Keratinocyte (primary cell): Measurements from ENCODE around the gene AKR1A1. TPM values are rescaled to one million over a fixed set of nuclear protein-coding genes. Genes with fewer than 3 reads are reported as not detected.
A peak's percentile ranks its signal among the peaks of the same experiment; 100 is the strongest.

Source experiments
- DNase-seq: peaks from one replicate; pipeline ENCODE4 v3.0.0-alpha.2; 2011; ENCODE audit warnings: low read depth, missing footprints, low spot score
- FAIRE-seq: peaks from 2 replicates; lab custom pipeline; 2011; peaks lifted over from hg19 to GRCh38; lab: Jason Lieb, UNC
- H2AFZ ChIP-seq: 2 replicates; pipeline ENCODE4 v1.6.0; 2012; ENCODE audit warnings: low read length, control low read depth, inconsistent platforms; ENCODE audit not compliant: control insufficient read depth
- H3K27ac ChIP-seq: 2 replicates; pipeline ENCODE4 v1.5.1; 2011; ENCODE audit warnings: low read length; ENCODE audit not compliant: control insufficient read depth, insufficient read depth
- H3K27me3 ChIP-seq: 3 replicates; pipeline ENCODE4 v1.6.0; 2011; ENCODE audit warnings: low read length; ENCODE audit not compliant: control insufficient read depth, insufficient read depth; ENCODE audit errors: extremely low read depth
- H3K36me3 ChIP-seq, 2 experiments: 2 replicates in 1 of 2; 3 replicates in 1 of 2; pipeline ENCODE4 v1.5.1; 2011; ENCODE audit warnings: low read length in 2 of 2, mild to moderate bottlenecking in 1 of 2; ENCODE audit not compliant: control insufficient read depth in 2 of 2, insufficient read depth in 2 of 2; ENCODE audit errors: extremely low read depth in 1 of 2
- H3K4me1 ChIP-seq: 3 replicates; pipeline ENCODE4 v1.5.1; 2011; ENCODE audit warnings: low read length; ENCODE audit not compliant: control insufficient read depth, insufficient read depth; ENCODE audit errors: extremely low read depth
- H3K4me2 ChIP-seq: 3 replicates; pipeline ENCODE4 v1.6.0; 2011; ENCODE audit warnings: low read depth, low read length; ENCODE audit not compliant: control insufficient read depth, insufficient read depth; ENCODE audit errors: extremely low read depth
- H3K4me3 ChIP-seq, 3 experiments: fragments of 200-600 bp in 1 of 3; sonication (generic) in 1 of 3; 2 replicates in 2 of 3; 3 replicates in 1 of 3; pipeline ENCODE4 v1.5.1; 2011 to 2016; ENCODE audit warnings: low read length in 3 of 3, mild to moderate bottlenecking in 3 of 3, control low read depth in 2 of 3, inconsistent platforms in 1 of 3, low read depth in 1 of 3, mixed read lengths in 1 of 3, mixed run types in 1 of 3, moderate library complexity in 1 of 3; ENCODE audit not compliant: control insufficient read depth in 2 of 3, insufficient read depth in 2 of 3; ENCODE audit errors: extremely low read depth in 1 of 3
- H3K79me2 ChIP-seq: 2 replicates; pipeline ENCODE4 v1.6.0; 2012; ENCODE audit warnings: low read length; ENCODE audit not compliant: control insufficient read depth, insufficient read depth
- H3K9ac ChIP-seq: 3 replicates; pipeline ENCODE4 v1.6.0; 2011; ENCODE audit warnings: low read length; ENCODE audit not compliant: control insufficient read depth, insufficient read depth; ENCODE audit errors: extremely low read depth
- H3K9me1 ChIP-seq: 3 replicates; pipeline ENCODE4 v1.6.0; 2011; ENCODE audit warnings: low read length; ENCODE audit not compliant: control insufficient read depth, insufficient read depth; ENCODE audit errors: extremely low read depth
- H3K9me3 ChIP-seq: 2 replicates; pipeline ENCODE4 v1.5.1; 2012; ENCODE audit warnings: low read depth, low read length; ENCODE audit not compliant: control insufficient read depth
- H4K20me1 ChIP-seq: 3 replicates; pipeline ENCODE4 v1.6.0; 2011; ENCODE audit warnings: low read length; ENCODE audit not compliant: control insufficient read depth, insufficient read depth; ENCODE audit errors: extremely low read depth
- EZH2 ChIP-seq: IDR thresholded peaks from one replicate; pipeline ENCODE4 v1.6.1; 2012; ENCODE audit warnings: inconsistent platforms, mild to moderate bottlenecking, low read length, moderate library complexity
- dilution Hi-C: fragments of 300-500 bp; cut with MboI; formaldehyde crosslinking; loops from one replicate; pipeline ENCODE4 v1.7.0; 2020; ENCODE audit warnings: low sequenced_read_pairs; ENCODE audit not compliant: extremely low pct_ligation_motif_present
- polyA minus RNA-seq, 3 experiments: library from RNA; depleted of rRNA, polyadenylated mRNA; stranded (reverse); fragments of >200 nt; gene quantifications; 1 replicate in 1 of 3; 2 replicates in 1 of 3; 3 replicates in 1 of 3; pipeline ENCODE4 v1.2.3, GENCODE V29; 2011
- polyA plus RNA-seq, 5 experiments: library from polyadenylated mRNA; depleted of rRNA in 3 of 5; stranded (reverse) in 3 of 5; stranded (forward) in 1 of 5; unstranded in 1 of 5; fragments of >200 nt; gene quantifications; 1 replicate in 1 of 5; 2 replicates in 3 of 5; 3 replicates in 1 of 5; pipeline versions ENCODE4 v1.2.1 to v1.2.3, GENCODE V29; 2011 to 2012; ENCODE audit warnings: missing spikeins in 2 of 5, low read depth in 1 of 5, low replicate concordance in 1 of 5
- TF ChIP-seq, protein P1 (sequence below), 3 experiments: IDR thresholded peaks in 1 of 3; conservative IDR thresholded peaks in 1 of 3; optimal IDR thresholded peaks in 1 of 3; 2 replicates in 2 of 3; 3 replicates in 1 of 3; pipeline versions ENCODE3 to v1.5.1; 2011; ENCODE audit warnings: low read length in 3 of 3, mild to moderate bottlenecking in 3 of 3, moderate library complexity in 2 of 3, control low read depth in 1 of 3, inconsistent platforms in 1 of 3; ENCODE audit not compliant: insufficient read depth in 2 of 3; ENCODE audit errors: extremely low read depth in 1 of 3

Gene AKR1A1
- polyA plus RNA-seq (104 to 109 TPM (median 107 TPM) in 3 replicates), polyA minus RNA-seq (96.7 to 108 TPM (median 98.9 TPM) in 3 replicates)
- polyA plus RNA-seq (2011; ENCODE audit: low read depth), result 33.4 TPM
- 84.2 and 96.9 TPM in 2 replicates for polyA plus RNA-seq (2011; cell fraction: cytosol; rRNA removed)
- polyA plus RNA-seq (2011; cell fraction: nucleus; rRNA removed), result 91.2 and 103 TPM in 2 replicates
- 48.4 and 102 TPM in 2 replicates for polyA plus RNA-seq (2012; ENCODE audit: low replicate concordance)
- polyA minus RNA-seq (2011; cell fraction: cytosol; rRNA and poly(A)+ RNA removed), result 58.5 TPM
- polyA minus RNA-seq (2011; cell fraction: nucleus; rRNA and poly(A)+ RNA removed), result 29.2 and 30.4 TPM in 2 replicates

DNA sequence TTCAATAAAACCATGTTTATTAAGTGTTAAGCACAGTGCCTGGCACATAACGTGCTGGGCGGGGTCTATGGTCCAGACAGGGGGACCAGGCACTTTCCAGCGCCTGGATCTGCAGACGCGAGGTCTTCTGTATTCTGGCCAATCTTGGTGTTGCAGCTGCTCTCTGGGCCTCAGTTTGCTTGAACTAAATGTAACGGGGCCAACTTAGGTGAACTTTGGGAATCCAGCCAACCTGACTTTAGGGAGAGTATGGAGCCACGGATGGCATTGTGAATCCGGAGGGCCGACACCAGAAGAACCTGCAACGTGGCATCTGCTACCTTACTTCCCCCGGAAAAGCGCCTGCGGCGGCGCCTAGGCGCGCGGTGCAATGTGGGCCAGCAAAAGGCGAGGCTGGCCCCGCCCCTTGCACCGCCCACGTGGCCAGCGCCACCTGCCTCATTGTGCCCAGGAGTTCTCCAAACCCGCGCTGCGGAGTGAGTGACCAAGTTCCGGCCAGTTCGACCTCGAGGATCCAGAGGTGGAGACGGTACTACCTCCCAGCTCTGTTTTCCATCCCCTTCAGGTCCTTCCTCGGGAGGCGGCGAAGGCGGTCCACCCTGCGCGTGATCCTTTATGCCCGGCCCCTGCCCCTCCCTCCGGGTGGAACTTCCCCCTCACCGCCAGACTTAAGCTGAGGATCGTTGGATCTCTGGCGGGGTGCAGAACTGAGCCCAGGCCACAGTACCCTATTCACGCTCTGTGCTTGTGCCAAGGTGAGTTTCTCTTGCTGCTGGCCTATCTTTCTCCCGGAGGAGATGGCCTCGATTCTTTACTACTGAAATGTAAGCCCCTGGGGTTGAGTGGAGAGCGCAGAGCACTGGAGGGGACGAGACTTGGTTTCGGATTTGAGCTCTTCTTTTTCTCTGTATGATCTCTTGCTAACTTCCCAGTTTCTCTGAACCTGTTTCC is at the start of gene AKR1A1:
AKR1A1 (plus strand) TSS at position 426 of the 951 bp plus-strand sequence. CDS start 10,969 bp downstream, outside the sequence.
- H3K27ac ChIP-seq, result peak within 1 kb of the TSS; percentile 79
- no peaks in the 10 kb centered on the region for H4K20me1 ChIP-seq
- H3K9me1 ChIP-seq, result no peaks in the 10 kb centered on the region
- no peaks in the 10 kb centered on the region for H3K27me3 ChIP-seq
- peak within 1 kb of the TSS; percentile 77 to 91 (median 84) for H3K4me3 ChIP-seq
- peaks cover 11% of the 10 kb centered on the region for H3K79me2 ChIP-seq
- TF ChIP-seq, protein P1, sequence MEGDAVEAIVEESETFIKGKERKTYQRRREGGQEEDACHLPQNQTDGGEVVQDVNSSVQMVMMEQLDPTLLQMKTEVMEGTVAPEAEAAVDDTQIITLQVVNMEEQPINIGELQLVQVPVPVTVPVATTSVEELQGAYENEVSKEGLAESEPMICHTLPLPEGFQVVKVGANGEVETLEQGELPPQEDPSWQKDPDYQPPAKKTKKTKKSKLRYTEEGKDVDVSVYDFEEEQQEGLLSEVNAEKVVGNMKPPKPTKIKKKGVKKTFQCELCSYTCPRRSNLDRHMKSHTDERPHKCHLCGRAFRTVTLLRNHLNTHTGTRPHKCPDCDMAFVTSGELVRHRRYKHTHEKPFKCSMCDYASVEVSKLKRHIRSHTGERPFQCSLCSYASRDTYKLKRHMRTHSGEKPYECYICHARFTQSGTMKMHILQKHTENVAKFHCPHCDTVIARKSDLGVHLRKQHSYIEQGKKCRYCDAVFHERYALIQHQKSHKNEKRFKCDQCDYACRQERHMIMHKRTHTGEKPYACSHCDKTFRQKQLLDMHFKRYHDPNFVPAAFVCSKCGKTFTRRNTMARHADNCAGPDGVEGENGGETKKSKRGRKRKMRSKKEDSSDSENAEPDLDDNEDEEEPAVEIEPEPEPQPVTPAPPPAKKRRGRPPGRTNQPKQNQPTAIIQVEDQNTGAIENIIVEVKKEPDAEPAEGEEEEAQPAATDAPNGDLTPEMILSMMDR (optimal IDR thresholded peaks at IDR 0.05 in 1 of 3, IDR thresholded peaks at IDR 0.05 in 1 of 3, conservative IDR thresholded peaks at IDR 0.05 in 1 of 3; ENCODE audit: extremely low read depth in 1 of 3, insufficient read depth in 2 of 3, low read length in 3 of 3), result peak in 1 of 3 experiments; percentile 7
- no peak for TF ChIP-seq EZH2
- H3K36me3 ChIP-seq, result peaks cover 1 to 6% of the 10 kb centered on the region in 2 experiments
- DNase-seq (peak; percentile 73), FAIRE-seq (no peak)
- H2AFZ ChIP-seq, result peak within 1 kb of the TSS; percentile 91
- peak within 1 kb of the TSS; percentile 82 for H3K9ac ChIP-seq
- peaks cover 18% of the 10 kb centered on the region for H3K4me1 ChIP-seq
- dilution Hi-C loops, result no loop called here
- H3K4me2 ChIP-seq, result peak within 1 kb of the TSS; percentile 100
- no peaks in the 10 kb centered on the region for H3K9me3 ChIP-seq

DNA sequence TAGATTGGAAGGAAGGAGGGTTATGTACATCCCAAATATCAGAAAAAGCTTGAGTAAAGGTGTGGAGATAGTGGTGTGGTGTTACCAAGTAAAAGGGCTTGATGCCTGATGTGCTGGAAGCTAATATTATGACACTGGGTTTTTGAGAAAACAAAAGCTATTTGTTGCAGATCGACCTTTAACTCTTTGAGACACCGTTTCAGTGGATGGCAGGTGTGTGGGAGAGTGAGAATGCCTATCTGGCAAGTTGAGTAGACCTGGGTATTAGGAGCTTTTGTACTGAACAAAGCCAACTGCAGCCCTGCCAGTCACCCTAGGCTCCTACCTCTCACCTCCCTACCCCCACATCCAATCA is 49.1 kb upstream of the AKR1A1 start:
- H3K27ac ChIP-seq, result no peak overlapping the region

More for the DNA sequence above, 49.1 kb upstream of the AKR1A1 start:
- H3K9me3 ChIP-seq, result no peaks in the 10 kb centered on the region
- H3K4me1 ChIP-seq, result peaks cover 16% of the 10 kb centered on the region
- H3K4me3 ChIP-seq, result no peak overlapping the region
- H3K36me3 ChIP-seq, result no peaks in the 10 kb centered on the region
- no peak overlapping the region for H3K4me2 ChIP-seq
- H4K20me1 ChIP-seq, result no peaks in the 10 kb centered on the region
- H3K9ac ChIP-seq, result no peak overlapping the region
- FAIRE-seq, result no peak
- H3K27me3 ChIP-seq, result no peaks in the 10 kb centered on the region
- DNase-seq, result no peak
- dilution Hi-C loops, result no loop called here
- no peak for TF ChIP-seq EZH2
- TF ChIP-seq, protein P1 (optimal IDR thresholded peaks at IDR 0.05 in 1 of 3, IDR thresholded peaks at IDR 0.05 in 1 of 3, conservative IDR thresholded peaks at IDR 0.05 in 1 of 3; ENCODE audit: extremely low read depth in 1 of 3, insufficient read depth in 2 of 3, low read length in 3 of 3), result no peak
- H3K9me1 ChIP-seq, result no peaks in the 10 kb centered on the region
- H2AFZ ChIP-seq, result no peak overlapping the region
- H3K79me2 ChIP-seq, result peaks cover 2% of the 10 kb centered on the region
